Lower lobe of right lung (tissue), 2 donors: Measurements from ENCODE around the gene ICAM5. TPM values are rescaled to one million over a fixed set of nuclear protein-coding genes. Genes with fewer than 3 reads are reported as not detected.

Source experiments
- ATAC-seq, 2 donors: fragments of 200-7000 bp; cut with Tn5 transposase; one replicate each; pipeline ENCODE4 v1.9.1; 2020 to 2022; ENCODE audit warnings: mild to moderate bottlenecking in 2 of 2, moderate library complexity in 2 of 2
- DNase-seq: peaks from one replicate; pipeline ENCODE4 v3.0.0-alpha.2; 2020
- H3K27ac ChIP-seq: fragments of 200-600 bp; one replicate; pipeline ENCODE4 v1.8.0; 2022
- H3K27me3 ChIP-seq: fragments of 200-600 bp; one replicate; pipeline ENCODE4 v1.8.0; 2022; ENCODE audit warnings: low read depth
- H3K36me3 ChIP-seq: fragments of 200-600 bp; one replicate; pipeline ENCODE4 v1.8.0; 2022; ENCODE audit warnings: mild to moderate bottlenecking
- H3K4me1 ChIP-seq: fragments of 200-600 bp; one replicate; pipeline ENCODE4 v1.8.0; 2022
- H3K4me3 ChIP-seq: fragments of 200-600 bp; one replicate; pipeline ENCODE4 v1.8.0; 2022; ENCODE audit warnings: mild to moderate bottlenecking
- H3K9me3 ChIP-seq: fragments of 200-600 bp; one replicate; pipeline ENCODE4 v1.8.0; 2022
- intact Hi-C: fragments of 100-400 bp; cut with DNase I; formaldehyde crosslinking; loops from one replicate; pipeline ENCODE4 v1.11.0; 2022
- total RNA-seq: library from RNA; stranded (reverse); fragmentation: NEBNext Ultra II Directional; extraction: Animal tissue kit (Norgen Biotek cat#: 25700); gene quantifications from one replicate; pipeline ENCODE4 v1.2.1, GENCODE V29; 2021
- TF ChIP-seq, protein P1 (sequence below): fragments of 200-600 bp; IDR thresholded peaks from one replicate; pipeline ENCODE4 v1.8.0; 2022; ENCODE audit warnings: antibody characterized with exemption, mild to moderate bottlenecking
- donor health status: DM: no; HTN: yes; CAD: no; lungs with severe emphysema.

Gene ICAM5
- total RNA-seq, 1 donor from 2014 or later = 15.3 TPM

DNA sequence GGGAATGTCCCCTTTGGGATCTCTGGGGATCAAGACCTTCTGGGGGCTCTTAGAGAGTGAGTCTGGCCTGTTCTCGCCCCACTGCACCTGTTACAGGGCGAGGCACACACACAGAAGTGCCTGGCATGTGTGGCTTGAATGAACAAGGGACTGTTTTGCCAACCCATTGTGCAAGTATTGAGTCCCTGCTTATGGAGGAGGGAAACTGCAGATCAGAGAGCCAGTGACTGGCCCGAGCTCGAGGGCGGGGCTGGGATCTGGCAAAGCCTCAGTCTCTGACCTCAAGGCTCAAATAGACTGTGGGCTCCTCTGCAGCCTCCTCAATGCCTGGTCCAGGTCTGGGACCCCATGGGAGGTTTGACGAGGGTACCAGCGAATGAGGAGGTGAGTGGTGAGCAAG lies 38.0 kb downstream of the ICAM5 start:
- no peak for ATAC-seq
- H3K4me1 ChIP-seq = peaks cover 13% of the 10 kb centered on the region
- no peak for DNase-seq
- TF ChIP-seq, protein P1, sequence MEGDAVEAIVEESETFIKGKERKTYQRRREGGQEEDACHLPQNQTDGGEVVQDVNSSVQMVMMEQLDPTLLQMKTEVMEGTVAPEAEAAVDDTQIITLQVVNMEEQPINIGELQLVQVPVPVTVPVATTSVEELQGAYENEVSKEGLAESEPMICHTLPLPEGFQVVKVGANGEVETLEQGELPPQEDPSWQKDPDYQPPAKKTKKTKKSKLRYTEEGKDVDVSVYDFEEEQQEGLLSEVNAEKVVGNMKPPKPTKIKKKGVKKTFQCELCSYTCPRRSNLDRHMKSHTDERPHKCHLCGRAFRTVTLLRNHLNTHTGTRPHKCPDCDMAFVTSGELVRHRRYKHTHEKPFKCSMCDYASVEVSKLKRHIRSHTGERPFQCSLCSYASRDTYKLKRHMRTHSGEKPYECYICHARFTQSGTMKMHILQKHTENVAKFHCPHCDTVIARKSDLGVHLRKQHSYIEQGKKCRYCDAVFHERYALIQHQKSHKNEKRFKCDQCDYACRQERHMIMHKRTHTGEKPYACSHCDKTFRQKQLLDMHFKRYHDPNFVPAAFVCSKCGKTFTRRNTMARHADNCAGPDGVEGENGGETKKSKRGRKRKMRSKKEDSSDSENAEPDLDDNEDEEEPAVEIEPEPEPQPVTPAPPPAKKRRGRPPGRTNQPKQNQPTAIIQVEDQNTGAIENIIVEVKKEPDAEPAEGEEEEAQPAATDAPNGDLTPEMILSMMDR = no peak
- no peaks in the 10 kb centered on the region for H3K27me3 ChIP-seq
- no peak overlapping the region for H3K4me3 ChIP-seq
- intact Hi-C loops = no loop called here
- peaks cover 81% of the 10 kb centered on the region for H3K36me3 ChIP-seq
- no peak overlapping the region for H3K27ac ChIP-seq
- H3K9me3 ChIP-seq = no peaks in the 10 kb centered on the region

DNA sequence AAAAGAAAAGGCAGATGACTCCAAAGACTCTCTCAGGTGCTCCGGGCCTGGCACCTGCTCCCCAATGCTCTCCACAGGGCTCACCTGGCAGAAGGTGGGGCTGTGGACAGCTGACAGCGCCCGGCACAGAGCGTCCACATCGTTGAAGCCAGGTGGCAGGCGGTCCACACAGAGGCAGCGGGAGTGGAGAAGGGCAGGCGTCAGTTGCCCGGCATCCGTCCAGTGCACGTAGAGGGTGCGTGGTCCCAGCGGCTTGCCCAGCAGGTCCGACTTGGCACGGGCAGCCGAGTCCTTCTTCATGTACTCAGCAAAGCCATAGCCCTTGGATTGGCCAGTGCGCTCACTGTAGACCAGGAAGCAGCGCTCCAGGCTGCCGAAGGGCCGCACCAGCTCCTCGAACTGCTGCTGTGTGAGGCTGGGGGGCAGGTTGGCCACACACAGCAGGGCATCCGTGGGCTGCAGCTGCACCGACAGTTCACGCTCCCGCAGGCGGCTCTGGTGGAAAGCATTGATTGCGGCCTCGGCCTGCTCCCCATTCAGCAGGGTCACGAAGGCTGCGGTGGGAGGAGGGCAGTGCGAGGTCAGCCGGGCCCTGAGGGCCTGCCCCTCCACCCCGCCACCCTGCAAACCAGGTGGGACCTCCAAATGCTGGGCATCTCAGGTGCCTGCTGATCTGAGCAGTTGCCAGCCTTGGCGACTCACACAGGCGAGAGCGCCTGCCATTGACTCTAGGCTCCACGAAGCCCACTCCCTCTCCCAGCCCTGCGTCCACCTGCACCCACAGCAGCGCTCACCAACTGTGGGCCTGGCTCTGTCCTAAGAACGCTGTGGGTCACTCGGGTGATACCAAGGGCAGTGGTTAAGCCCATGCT lies 39.0 kb downstream of the ICAM5 start:
- no peak overlapping the region for H3K27ac ChIP-seq
- DNase-seq (no peak), ATAC-seq (no peak)
- H3K4me3 ChIP-seq = no peak overlapping the region
- TF ChIP-seq, protein P1 = no peak
- peaks cover 14% of the 10 kb centered on the region for H3K4me1 ChIP-seq
- H3K9me3 ChIP-seq = no peaks in the 10 kb centered on the region
- intact Hi-C loops = no loop called here
- peaks cover 71% of the 10 kb centered on the region for H3K36me3 ChIP-seq
- no peaks in the 10 kb centered on the region for H3K27me3 ChIP-seq

DNA sequence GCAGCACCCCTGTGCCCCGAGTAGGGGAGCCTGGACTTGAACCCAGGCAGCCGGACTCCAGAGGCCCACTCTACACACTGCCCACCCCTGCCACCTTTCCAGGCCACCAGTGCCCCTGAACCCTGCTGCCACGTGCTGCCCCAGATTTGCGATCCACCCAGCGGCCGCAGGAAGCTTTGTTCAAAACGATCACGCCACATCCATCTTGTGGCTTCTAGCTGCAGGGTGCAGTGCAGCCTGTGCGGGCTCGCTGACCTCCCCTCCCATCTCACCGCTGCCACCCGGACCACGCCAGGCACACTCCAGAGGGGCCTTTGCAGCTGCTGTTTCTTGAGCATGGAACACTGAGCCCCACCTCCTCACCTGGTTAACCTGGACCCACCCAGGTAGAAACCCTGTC lies 39.8 kb downstream of the ICAM5 start:
- ATAC-seq (no peak), DNase-seq (no peak)
- Histone ChIP-seq H3K27me3 (no peaks in the 10 kb centered on the region), H3K4me1 (peaks cover 20% of the 10 kb centered on the region), H3K36me3 (peaks cover 63% of the 10 kb centered on the region), H3K27ac (no peak overlapping the region), H3K4me3 (no peak overlapping the region), H3K9me3 (no peaks in the 10 kb centered on the region)
- TF ChIP-seq, protein P1 = no peak
- intact Hi-C loops = no loop called here

DNA sequence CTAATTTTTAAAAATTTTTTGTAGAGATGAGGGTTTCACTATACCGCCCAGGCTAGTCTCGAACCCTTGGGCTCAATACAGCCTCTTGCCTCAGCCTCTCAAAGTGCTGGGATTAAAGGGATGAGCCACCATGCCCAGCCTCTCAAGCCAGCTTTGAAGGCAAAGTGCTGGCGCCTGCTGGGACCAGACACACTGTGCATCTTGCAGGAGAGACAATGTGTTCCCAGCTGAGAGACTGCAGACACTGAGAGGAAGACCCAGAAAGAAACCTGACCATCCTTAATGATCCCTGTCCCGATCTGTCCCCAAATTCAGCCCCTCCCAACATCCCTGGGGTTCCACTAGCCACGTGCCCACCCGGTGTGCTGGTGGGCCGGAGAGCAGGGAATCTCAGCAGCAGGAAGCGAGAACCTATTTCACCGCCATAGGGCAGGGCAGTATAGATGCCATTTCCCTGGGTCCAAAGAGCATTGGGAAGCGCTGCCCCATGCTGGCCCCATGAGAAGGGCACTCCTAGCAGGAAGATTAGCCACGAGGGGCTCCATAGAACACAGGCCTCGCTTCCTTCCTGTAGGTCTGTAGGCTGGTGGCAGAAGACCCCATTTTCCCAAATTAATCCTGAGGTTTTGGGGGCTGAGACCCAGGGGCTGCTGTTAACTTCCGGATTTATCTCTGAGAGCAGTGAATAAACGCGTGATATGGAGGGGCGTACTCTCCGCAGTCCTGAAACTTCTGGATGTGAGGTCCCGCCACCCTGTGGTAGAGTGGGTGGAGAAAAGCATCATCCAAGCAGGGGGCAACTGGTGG lies 42.6 kb downstream of the ICAM5 start:
- peak overlapping the region; percentile 88 for H3K27ac ChIP-seq

More for the DNA sequence above, 42.6 kb downstream of the ICAM5 start:
- Histone ChIP-seq H3K27me3 (no peaks in the 10 kb centered on the region), H3K9me3 (no peaks in the 10 kb centered on the region), H3K36me3 (peaks cover 35% of the 10 kb centered on the region), H3K4me1 (peaks cover 29% of the 10 kb centered on the region), H3K4me3 (peak overlapping the region; percentile 80)
- ATAC-seq (no peak), DNase-seq (no peak)
- intact Hi-C loops = no loop called here
- TF ChIP-seq, protein P1 = no peak
